HG03135 (cell line): ENCODE data around the gene TEF.

ENCODE experiments used
- ATAC-seq: cut with Tn5 transposase; IDR thresholded peaks from one replicate; pipeline ENCODE4 v1.9.1; 2021; ENCODE audit warnings: mild to moderate bottlenecking, moderate library complexity; ENCODE audit not compliant: unreplicated experiment

The TEF gene

GRCh38 chr22:41353862-41354575 lies 27.7 kb upstream of the TEF start:
- no peak for ATAC-seq

- no peak for ATAC-seq
These were observed 26.8 kb upstream of the TEF start for GRCh38 chr22:41354979-41355378.

GRCh38 chr22:41355895-41356294 lies 25.8 kb upstream of the TEF start:
- no peak for ATAC-seq

- no peak for ATAC-seq
These were observed 25.2 kb upstream of the TEF start for GRCh38 chr22:41356430-41357028.

DNA sequence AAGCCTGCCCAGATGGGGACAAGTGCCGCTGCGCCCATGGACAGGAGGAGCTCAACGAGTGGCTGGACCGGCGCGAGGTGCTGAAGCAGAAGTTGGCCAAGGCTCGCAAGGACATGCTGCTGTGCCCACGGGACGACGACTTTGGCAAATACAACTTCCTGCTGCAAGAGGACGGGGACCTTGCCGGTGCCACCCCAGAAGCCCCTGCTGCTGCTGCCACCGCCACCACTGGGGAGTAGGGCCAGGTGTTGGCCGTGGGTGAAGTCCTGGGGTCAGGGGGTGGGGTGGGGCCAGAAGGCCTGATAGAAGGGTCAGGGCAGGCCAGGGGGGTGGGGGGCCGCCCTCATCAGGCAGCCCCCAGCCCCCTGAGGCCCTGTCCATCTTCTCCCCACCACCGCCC lies 24.6 kb upstream of the TEF start:
- ATAC-seq = no peak

DNA sequence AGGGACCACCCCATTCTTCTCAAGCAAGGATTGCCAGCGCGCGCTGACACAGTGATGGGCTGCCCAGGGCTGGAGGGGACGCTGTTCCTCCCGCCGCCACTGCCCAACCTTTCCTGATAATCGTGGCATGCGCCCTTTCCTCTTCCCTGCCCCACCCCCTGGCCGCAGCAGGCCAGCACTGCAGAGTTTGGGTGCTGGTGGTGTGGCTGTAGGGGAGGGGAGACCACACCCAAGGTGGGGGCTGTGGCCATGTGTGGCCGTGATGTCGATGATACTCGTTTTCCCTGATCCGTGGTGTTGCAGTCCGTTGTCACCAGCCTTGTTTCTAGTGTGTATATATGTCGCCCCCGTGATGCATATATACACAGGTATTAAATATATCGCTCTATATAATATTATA lies 22.8 kb upstream of the TEF start:
- no peak for ATAC-seq

DNA sequence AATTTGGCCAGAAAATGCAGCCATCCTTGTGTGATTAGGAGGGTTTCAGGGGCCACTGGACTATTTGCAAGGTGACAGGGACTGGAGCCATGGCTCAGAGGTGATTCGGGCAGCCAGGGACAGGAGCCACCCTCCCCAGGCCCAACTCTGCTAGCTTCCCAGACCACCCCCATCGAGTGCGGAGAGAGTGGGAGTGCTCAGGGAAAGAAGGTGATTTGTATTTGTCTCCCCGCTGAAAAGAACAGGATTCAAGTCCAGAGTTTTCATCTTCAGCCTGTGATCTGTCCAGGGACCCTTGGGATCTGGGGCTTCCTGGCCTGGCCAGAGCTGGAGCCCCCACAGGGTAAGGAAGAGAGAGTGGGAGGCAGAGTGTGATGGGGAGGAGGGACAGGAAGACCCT lies 22.4 kb upstream of the TEF start:
- no peak for ATAC-seq

DNA sequence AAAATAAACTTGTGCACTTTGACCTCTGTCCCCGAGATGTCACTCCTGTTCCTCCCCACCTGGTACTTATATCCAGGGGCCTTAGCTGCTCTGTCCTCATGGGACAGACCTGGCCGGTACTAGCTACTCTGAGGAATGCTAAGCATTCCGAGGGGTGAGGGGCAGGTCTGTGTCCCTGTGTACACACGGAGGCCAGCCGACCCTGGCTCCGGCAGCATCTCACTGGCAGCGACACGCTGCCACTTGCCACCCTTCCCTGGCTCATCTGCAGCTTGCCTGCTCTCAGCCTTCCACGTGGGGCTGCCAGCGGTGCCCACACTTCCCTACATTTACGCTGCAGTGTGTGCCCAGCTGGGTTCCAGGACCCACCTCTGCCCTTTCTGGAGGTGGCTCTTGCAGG lies 21.6 kb upstream of the TEF start:
- ATAC-seq = no peak

- no peak for ATAC-seq
These were observed 19.9 kb upstream of the TEF start for GRCh38 chr22:41361716-41362310.

DNA sequence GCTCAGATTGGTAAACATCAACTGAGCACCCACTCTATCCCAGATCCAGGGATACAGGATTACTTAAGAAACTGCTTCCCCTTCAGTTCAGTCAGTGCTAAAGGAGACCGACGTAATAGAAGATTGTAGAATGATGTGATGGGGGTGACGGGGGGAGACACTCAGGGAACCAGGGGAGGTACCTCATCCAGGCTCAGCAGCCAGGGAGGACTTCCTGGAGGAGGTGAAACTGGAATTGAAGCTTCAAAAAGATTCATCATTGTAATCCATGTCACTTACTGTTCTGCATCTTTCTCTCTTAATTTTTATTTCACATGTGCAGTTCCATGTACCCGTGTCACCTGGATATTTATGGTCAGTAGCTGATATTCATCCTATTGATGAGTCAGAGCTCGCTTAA lies 19.1 kb upstream of the TEF start:
- ATAC-seq = no peak

DNA sequence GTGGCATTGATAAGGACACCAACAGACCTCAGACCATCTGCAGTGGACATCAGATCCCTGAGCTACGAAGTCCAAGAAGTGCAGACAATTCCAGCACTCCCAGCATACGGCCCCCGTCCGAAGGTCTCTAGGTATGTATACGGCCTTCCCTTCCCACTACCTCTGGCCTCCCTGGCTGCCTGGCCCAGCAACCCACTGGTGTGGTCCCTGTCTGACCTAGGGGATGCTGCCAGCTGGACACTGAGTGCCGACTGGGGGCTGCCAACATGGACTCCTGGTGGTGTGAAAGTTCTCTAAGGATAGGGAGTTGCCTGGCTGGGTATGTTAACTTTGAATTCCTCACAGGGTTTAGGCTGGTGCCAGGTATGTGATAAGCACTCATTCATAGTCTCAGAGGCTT lies 17.5 kb upstream of the TEF start:
- no peak for ATAC-seq

GRCh38 chr22:41364955-41365354 lies 16.8 kb upstream of the TEF start:
- ATAC-seq = no peak

GRCh38 chr22:41365425-41365824 lies 16.3 kb upstream of the TEF start:
- no peak for ATAC-seq

- ATAC-seq = no peak
These were observed 15.3 kb upstream of the TEF start for GRCh38 chr22:41366323-41367029.

DNA sequence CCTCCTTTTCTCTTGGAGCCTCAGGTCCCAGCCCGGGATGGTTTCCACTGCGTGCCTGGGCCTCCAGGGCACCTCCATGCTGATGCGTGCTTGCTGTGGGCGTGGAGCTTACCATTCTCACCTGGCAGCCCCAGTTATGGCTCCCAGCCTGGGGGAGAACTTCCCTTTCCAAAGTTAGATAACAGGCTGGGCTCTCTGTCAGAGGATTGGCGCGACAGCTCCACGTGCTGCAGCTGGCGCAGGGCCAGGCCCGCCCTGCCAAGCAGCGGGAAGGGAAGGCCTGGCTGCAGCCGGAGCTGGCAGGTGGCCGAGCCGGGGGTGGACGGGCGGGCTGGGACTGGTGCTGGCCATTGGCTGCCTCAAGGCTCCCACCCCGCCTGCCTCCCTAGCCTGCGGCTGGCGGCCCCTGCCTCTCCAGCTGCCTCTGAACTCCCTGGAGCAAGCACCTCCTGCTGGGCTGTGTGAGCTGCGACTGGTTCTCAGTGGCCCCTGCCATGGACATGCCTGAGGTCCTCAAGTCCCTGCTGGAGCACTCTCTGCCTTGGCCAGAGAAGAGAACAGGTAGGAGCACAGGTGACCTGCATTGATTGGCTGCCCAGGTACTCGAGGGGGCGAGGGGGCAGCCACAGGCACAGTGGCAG lies 14.6 kb upstream of the TEF start:
- no peak for ATAC-seq

DNA sequence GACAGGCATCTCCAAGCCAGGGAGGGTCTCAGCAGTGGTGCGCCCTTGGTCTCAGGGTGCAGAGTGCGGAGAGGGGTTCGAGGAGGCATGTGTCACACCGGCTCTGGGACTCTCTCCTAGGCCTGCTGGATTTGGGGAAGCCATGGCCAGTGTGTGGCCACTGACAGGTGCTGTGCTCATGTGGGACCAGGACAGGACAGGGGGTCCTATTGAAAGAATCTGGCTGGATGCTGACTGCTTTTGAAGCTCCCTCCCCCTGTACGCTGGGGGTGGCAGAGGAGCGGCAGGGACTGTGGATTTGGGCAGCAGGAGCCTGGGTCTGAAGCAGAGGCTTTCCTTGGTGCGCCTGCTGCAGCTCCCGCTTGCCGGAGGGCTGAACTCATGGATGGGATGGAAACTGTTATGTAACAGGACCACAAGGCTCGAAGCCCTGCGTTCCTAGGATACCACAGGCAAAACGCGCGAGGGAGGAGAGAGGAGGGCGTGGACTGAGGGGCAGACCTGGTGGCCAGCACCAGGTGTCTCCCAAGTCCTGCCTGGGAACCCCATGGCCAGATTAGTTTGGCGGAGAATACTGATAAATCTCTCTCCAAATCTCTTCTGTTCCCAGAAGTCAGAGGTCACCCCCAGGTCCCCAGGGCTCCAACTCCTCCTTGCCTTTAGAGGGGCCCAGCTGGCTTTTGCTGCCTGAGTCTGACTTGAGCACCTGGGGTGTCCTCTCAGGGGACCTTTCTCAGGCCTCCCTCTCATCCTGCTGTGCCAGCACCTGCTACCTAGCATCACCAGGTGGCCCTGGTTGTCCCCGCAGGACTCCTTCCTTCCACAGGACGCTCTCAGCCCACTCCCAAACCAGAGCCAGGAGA lies 13.8 kb upstream of the TEF start:
- ATAC-seq = no peak

- ATAC-seq = no peak
These were observed 13.0 kb upstream of the TEF start for GRCh38 chr22:41368543-41369423.

DNA sequence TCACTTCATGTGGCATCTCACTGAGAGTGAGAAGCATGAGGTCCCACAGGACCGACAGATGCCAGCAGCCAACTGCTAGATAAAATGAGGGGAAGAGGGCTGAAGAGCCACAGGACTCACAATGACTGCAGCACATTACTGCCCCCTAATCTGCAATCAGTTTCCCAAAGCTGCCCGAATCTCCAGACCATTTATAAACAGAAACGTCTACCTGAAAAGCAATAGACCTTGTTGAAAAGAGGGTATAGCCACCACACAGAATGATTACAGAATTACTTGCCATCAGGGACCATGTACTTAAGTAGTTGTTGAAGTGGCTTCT lies 12.4 kb upstream of the TEF start:
- ATAC-seq = no peak

- no peak for ATAC-seq
These were observed 11.9 kb upstream of the TEF start for GRCh38 chr22:41369837-41370236.

DNA sequence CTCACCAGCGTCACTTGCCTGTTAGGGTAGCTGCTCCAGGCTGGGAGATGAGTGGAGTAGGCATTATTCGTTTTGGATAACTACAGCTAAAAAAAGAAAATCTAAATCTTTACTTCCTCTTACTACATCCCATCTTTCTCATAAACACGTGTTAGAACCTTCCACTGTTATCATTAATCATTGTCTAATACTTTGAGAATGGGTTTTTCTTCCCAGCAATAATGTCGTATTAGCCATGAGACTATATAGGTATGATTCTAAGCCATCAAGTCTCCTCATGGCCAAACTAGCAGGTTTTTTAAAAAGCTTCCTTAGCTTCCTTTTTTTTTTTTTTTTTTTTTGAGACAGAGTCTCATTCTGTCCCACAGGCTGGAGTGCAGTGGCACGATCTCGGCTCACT lies 3.9 kb upstream of the TEF start:
- ATAC-seq = no peak
